8988T (cell line): ENCODE data around the gene SLF1.

ENCODE experiments used
- DNase-seq: peaks from one replicate; pipeline ENCODE4 v3.0.0; 2011

SLF1 gene

DNA sequence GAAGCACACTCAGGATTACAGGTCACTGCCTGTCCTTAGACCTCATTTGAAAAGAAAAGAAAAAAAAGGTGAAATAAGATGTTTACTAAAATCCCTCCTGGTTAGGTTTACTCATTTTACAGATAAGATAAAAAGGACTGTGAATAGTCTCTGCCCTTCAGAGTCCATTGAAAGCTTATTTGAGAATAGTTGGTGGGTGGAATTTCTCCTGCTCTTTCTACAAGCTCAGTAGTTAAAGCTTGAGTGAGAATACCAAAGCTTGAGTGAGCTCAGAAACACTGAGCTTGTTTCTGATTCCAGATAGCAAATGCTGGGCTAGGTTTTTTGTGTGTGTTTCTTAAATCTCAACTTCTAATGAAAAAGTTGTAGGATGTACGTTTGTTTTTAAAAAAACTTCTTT is 106.7 kb downstream of the SLF1 start:
- DNase-seq: no peak

DNA sequence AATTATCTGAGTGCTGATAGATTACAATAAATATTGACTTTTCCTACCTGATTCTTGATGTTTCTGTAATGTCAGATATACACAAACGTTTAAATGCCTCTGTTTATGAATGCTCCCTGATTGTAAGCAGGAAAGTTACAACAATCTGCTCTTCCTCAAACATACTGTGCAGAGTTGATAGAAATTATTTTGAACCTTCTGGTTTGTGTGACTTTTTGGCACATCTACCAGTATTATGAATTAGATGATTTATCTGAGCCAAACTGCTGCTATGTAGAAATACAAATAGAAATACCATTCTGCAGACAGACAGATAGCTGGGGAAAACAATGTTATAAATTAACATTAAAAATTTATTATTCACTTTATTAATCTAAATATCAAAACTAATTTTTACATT is 113.0 kb downstream of the SLF1 start:
- no peak for DNase-seq

DNA sequence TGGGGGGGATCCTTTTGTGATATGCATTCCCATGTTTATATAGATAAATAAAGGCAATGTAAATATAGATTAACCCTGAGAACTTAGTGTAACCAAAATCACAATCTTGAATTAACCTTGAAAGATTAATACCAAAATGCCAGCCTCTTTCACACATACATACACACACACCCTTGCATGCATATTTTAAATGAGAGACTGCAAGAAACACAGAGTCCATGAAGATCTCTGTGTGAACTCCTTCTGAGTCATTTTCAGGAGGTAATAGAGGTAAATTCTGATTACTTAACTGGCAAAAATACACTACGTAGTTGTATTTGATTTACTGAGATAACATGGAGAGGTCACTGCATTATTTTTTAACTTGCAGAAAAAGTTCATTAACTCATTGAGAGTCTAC is 118.0 kb downstream of the SLF1 start:
- no peak for DNase-seq

- no peak for DNase-seq
Measured at GRCh38 chr5:94740286-94740685, 121.8 kb downstream of the SLF1 start.

DNA sequence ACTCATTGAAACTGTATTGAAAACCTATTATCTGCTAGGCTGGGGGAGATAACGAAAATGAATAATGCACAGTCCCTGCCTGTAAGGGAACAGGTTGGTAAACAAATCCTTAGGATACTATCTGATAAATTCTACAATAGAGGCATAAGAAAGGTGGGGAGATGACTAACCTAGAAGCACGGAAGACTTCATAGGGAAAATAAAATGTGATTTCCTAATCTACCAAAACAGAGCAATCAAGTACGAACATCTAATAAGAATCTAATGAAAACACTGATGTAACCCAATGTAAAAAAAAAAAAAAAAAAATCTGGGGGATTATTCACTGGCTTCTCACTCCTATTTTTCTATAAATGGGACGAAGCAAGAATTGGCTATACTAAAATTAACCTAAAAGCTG is 124.4 kb downstream of the SLF1 start:
- no peak for DNase-seq

DNA sequence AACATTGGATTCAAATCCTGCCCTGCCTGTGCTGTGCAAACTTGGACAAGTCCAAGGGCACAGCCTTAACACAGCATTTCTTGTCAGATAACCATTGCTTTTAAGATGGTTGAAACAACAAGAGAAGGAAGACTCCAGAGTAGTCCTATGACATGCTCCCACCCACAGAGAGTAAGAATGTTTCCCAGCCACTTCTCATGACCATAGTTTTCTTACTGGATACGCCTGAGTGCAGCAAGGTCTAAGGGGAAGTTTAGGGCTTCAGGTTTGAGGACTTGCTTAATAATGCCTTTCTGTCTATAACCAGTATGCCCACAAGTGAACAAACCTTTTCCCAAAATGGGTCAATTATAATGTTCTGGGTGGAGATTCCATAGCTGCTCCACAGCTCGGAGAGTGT is 126.4 kb downstream of the SLF1 start:
- no peak for DNase-seq

- no peak for DNase-seq
Measured at GRCh38 chr5:94745786-94746730, 127.6 kb downstream of the SLF1 start.

DNA sequence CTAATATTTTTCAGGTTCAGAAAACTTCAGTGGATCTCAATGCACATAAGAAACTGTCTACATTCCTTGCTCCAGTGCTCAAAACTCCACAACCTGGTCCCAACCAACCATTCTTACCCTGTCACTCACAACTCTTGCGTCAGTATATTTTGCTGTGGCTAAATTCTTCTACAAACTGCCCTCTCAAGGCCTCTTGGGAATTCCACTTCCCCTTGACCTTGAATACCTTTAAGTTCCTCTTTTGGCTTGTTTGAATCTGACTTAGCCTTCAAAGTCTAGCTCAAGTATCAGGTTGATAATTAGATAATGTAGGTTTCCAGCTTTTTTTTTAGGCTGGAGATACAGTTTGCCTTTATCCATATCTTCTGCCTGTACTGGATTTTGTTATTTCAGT is 128.3 kb downstream of the SLF1 start:
- DNase-seq: no peak
